CD4-positive, alpha-beta T cell treated with Interleukin-4 for 1 hour (primary cell): ENCODE results near the gene DLGAP1.
"Not testable (repeated sequence)": the region's sequence is repeated elsewhere in the genome, so short reads cannot be mapped to it uniquely, and the experiment has no call there.

Source experiments
- DNase-seq, 2 donors: peaks; one replicate each; pipeline ENCODE4 v3.0.0-alpha.2; 2020 to 2022

The DLGAP1 gene

DNA sequence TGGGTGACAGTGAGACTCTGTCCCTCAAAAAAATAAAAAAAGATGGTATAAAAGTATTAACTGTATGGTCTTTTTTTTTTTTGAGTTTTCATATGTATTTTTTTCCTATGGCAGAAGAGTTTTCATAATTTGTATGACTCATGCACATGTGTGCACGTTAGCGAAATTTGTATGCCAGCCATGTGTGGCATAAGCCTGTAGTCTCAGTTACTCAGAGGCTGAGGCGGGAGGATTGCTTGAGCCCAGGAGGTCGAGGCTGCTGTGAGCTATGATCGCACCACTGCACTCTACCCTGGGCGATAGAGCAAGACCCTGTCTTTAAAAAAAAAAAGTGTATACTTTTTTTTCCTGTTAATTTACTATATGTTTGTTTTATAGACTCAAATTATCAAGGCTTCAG, 844.3 kb downstream of the DLGAP1 start:
- DNase-seq = no peak

DNA sequence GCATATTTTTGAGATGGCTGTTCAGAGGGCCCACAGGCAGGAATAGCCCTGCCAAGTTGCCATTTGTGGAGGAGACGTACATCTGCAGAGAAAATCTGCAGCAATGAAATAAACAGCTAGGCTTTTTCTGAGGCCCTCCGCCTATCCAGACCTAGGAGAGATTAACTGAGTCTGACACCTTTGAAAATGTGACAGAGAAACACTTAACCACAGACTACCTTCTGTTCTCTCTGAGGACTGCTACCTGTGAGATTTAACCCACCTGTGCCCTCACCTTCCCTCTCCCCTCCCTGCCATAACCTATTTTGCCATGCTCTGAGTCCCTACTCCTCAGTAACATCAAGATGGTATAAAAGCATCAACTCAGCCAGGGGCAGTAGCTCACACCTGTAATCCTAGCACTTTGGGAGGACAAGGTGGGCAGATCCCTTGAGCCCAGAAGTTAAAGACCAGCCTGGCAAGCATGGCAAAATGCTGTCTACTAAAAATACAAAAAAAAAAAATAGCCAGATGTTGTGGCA, 844.9 kb downstream of the DLGAP1 start:
- DNase-seq = no peak

DNA sequence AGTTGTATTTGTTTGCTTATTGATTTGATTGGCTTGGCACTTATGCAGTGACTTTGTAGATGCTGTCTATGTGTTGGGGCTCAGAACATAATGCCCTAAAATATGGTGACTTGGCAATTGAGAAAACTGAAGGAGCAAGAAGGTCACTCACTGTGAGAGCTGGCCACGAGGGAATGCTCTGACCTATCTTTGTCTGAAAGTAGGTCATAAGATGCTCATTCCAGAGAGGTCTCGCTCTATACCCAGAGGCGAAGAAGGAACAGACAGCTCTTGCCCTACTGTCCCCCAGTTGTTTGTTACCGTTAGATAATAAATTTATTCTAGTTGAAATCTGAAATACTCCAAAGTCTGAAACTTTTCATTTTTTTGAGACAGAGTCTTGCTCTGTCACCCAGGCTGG, 846.6 kb downstream of the DLGAP1 start:
- no peak for DNase-seq

DNA sequence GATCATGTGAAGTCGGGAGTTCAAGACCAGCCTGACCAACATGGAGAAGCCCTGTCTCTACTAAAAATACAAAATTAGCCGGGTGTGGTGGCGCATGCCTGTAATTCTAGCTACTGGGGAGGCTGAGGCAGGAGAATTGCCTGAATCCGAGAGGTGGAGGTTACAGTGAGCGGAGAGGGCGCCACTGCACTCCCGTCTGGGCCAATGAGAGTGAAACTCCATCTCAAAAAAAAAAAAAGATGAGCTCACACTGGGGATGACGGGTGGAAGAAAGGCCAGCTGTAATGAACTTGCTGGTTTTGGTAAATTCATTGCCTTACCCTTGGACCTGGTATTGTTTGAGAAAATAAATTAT, 847.0 kb downstream of the DLGAP1 start:
- not testable (repeated sequence) for DNase-seq

DNA sequence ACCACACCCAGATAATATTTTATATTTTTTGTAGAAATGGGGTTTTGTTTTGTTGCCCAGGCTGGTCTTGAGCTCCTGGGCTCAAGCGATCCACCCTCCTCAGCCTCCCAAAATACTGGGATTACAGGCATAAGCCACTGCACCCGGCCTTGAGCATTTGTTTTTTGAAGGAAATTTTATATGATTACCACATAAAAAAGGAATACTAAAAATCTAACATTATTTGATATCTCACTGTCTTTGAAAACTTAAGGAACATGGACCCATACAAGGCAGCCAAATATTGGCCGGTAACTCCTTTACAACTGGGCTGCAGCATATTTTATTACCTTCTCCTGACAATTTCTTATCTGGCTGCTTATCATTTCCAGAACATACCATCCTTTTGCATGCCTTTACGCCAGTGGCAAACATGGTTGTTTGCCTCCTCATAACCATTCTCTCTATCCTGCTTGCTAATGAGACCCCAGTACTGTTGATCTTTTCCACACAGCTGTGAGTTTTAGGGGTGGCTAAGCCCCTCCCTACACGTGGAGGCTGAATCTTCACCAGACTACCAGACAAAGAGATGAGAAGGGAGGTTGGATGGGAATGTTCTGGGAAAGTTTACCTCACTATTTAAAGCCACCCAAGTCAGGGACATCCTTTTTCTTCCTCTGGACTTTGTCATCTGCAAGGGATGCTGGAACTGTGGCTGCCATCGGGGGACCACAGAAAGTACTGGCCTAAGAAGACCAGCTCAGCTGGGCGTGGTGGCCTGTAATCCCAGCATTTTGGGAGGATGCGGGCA, 847.6 kb downstream of the DLGAP1 start:
- no peak for DNase-seq

DNA sequence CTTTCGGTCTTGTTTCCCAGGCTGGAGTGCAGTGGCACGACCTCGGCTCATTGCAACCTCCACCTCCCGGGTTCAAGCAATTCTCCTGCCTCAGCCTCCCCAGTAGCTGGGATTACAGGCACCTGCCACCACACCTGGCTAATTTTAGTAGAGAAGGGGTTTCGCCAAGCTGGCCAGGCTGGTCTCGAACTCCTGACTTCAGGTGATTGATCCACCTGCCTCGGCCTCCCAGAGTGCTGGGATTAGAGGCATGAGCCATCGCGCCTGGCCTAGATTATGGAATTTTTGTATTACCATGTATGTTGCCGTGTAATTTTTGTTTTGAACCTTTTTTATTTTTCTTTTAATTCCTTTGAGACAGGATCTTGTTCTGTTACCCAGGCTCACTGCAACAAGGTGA, 848.2 kb downstream of the DLGAP1 start:
- DNase-seq = not testable (repeated sequence)

DNA sequence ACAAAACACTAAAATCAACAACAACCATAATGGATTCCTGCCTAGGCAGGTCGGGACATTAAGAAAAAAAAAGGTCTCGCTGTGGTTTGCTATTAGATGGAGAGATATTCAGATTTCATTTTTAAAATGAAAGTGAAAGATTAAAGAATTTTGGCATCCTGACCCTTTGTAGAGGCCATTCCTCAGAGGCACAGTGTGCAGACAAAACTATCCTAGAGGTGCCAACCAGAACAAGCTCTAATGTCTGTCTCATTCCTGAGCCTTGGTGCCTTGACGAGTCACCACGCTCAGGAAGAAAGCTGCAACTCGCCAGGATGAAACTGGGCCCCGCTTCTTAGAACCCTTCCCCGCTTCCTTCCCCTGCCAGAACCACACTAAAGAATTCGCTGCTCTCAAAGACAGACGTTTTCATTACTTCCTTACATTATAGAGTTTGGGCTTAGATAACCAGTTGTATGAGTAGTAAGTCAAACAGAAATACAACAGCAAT, 849.1 kb downstream of the DLGAP1 start:
- DNase-seq = peak; percentile 41 to 63

DNA sequence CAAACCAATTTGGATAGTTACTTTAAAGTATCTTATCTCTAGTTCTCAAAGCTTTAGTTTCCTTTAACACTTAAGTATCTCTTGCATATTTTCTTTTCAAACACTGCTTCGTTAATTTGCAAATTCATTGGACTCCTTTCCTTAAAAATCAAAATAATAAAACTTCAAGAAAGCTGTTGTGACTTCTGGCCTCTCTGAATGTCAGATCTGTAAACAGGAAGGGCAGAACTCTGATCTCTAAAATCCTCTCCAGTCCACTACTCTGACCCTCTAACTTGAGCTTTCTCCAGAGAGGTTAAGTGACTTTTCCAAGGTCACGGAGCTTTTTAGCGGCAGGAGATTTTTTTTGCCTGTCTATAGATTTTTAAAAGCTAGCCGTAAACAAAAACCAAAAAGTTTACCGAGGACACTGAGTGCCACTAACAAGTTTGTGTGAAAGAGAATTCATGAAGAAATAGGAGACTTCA, 849.6 kb downstream of the DLGAP1 start:
- no peak for DNase-seq

DNA sequence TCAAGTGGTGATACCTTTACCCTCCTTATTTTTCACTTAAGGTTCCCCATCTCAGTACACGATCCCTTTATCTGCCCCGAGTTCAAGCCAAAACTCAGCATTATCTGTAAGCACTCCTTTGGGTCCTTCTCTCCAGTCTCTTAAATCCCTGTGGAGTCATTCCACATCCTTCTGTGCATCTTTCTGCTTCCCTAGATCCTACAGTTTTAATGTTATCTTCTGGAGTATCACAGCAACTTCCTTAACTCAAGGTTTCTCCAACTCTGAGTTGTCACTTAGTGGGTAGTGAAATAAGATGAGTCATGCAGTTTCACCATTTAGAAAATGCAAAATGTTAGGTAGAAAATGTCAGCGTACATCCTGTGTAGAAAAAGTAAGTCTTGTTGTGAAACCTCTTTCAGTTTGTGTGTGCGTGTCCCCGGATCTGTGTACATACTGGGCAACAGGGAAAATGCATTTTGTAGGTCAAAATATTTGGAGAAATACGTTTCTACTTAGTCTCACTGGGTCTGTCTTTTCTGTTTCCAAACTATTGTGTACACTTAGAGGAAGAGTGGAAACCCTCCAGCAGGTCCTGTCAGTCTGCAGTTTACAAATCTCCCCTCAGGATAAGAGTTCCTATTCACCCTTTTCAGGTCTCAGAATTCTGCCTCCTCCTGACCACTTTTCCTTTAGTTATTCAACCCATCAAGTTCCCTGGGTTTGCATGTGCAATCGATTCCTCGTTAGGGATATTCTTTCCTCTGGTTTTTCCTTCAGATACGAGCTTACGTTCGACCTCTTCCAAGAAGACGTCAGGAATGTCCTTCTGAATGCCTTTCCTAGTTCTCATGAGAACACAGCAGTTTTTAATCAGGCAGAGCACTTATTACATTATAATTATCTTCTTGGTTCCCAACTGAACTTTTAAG, 850.4 kb downstream of the DLGAP1 start:
- DNase-seq = peak; percentile 49 to 69

DNA sequence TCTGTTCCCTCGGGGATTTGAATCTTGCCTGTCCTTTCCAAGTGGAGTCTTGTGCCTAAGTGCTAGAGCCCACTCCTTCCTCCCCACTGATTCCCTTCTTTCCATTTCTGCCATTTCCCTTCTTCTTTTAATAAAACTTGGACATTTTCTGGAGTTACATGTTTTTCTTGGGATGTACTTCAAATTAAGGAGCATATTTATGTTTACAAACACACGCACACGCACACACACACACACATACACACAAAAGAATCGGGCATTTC, 850.9 kb downstream of the DLGAP1 start:
- no peak for DNase-seq

DNA sequence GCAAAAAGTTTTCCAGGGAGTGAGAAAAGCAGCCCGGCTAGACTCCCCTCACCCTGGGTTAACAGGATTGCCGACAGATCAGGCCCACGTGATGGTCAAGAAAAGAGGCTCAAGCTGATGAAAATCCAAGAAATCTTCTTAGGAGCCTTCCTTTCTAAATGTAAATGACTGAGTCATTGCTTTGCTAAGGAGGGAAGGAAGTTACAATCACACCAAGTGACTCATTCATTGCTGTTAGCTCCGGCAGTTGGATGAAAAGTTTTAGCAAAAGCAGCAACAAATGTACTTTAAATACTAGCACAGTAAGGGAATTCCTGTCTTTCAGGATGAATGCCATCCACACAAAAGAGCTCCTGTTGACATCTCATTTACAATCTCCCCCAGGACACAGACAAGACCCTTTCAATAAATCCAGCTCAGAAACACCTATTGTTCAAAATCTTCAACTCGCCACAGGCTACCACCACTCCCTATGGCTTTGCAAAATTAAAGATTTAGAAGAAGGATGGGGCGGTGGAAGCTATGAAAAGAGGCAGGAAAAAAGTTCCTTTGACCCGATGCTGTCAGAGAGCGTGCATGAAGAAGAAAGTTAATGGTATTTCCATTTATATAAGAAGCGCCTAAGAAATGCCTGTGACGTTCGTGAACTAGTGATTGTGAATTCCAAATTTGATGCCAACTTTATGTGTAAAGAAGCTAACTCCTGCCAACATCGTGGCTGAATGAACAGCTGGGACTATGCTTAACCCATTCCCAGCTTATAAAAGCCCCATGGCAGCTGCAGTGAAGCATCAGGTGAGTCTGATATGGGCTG, 851.5 kb downstream of the DLGAP1 start:
- DNase-seq = peak; percentile 35 to 41

DNA sequence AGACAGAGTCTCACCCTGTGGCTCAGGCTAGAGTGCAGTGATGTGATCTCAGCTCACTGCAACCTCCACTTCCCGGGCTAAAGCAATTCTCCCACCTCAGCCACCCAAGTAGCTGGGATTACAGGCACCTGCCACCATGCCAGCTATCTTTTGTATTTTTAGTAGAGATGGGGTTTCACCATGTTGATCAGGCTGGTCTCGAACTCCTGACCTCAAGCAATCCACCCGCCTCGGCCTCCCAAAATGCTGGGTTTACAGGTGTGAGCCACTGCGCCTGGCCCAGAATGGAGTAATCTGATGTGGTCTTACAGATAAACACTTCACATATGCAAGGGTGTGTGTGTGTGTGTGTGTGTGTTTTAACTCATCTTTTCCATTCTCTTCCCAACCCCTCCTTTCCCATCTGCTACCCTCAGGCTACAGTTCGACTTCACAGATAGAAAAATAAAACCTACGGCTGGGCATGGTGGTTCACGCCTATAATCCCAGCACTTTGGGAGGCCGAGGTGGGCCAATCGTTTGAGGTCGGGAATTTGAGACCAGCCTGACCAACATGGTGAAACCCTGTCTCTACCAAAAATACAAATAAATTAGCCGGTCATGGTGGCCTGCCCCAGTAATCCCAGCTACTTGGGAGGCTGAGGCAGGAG, 853.9 kb downstream of the DLGAP1 start:
- DNase-seq = not testable (repeated sequence)

DNA sequence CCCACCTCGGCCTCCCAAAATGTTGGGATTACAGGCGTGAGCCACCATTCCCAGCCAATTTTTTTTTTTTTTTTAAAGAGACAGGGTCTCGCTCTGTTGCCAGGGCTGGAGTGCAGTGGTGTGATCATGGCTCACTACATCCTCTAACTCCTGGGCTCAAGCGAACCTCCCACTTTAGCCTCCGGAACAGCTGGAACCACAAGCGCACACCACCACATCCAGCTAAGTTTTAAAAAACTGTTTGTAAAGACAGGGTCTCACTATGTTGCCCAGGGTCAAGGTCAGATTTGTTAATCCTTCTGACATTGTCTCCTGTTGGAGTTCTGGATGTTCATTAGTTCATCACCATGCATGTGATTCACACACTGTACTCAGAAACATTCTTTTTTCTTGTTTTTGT, 855.2 kb downstream of the DLGAP1 start:
- no peak for DNase-seq

DNA sequence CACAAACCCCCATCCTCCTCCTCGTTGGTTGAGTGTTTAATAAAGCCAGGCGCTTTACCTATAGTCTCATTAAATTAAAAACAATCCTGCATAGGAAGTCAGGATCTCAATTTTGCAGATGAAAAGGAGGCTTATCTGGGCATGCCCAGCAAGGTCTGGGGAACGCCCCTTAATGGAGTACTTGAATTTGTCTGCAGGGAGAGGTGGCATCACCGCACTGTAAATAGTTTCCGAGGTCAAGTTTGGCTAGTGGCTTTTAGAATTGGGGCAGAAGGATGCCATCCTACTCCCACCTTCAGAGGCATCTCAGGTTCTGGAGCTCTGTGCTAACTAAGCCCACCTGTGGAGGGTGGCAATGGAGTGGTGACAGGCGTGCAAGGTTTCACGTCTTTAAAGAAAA, 855.9 kb downstream of the DLGAP1 start:
- no peak for DNase-seq

DNA sequence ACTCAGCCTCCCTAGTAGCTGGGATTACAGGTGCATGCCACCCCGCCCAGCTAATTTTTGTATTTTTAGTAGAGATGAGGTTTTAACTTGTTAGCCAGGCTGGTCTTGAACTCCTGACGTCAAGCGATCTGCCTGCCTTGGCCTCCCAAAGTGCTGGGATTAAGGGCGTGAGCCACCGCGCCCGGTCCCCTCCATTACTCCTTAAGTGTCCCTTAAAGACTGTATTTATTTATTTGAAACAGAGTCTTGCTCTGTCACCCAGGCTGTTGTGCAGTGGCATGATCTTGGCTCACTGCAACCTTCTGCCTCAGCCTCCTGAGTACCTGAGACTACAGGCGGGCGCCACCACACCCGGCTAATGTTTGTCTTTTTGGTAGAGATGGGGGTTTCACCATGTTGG, 856.5 kb downstream of the DLGAP1 start:
- no peak for DNase-seq

DNA sequence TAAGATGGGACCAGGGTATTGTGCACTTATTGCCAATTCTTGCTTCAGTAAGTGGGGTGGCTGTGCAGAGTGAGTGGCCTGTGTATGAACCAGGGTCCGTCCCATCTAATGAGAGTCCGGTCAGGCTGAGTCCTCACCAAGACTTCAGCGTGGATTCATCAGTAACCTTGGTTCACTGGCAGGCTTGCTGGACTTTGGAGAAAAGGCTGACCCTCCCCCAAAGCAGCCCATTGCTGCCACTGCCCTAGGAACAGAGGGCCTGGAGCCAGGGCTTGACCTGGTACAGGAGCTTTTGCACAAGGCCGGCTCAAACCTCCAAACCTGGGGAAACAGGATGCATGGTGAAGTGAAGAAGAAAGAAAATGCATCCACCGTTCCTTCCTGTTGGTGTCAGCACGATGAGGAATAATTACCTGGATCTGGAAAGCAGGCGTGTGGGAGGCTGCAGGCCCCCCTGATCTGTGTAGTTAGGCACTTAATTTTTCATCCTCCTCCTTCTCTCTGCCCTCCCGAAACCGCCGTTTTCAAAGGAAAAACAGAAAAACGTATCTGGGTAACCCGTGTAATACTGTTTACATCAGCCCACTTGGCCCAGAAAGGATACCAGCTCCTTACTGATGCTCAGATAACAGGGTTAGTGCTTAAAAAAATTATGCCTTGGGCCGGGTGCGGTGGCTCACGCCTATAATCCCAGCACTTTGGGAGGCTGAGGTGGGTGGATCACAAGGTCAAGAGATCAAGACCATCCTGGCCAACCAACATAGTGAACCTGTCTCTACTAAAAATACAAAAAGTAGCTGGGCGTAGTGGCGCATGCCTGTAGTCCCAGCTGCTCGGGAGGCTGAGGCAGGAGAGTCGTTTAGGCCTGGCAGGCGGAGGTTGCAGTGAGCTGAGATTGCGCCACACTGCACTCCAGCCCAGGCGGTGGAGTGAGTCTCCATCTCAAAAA, 857.4 kb downstream of the DLGAP1 start:
- no peak for DNase-seq

DNA sequence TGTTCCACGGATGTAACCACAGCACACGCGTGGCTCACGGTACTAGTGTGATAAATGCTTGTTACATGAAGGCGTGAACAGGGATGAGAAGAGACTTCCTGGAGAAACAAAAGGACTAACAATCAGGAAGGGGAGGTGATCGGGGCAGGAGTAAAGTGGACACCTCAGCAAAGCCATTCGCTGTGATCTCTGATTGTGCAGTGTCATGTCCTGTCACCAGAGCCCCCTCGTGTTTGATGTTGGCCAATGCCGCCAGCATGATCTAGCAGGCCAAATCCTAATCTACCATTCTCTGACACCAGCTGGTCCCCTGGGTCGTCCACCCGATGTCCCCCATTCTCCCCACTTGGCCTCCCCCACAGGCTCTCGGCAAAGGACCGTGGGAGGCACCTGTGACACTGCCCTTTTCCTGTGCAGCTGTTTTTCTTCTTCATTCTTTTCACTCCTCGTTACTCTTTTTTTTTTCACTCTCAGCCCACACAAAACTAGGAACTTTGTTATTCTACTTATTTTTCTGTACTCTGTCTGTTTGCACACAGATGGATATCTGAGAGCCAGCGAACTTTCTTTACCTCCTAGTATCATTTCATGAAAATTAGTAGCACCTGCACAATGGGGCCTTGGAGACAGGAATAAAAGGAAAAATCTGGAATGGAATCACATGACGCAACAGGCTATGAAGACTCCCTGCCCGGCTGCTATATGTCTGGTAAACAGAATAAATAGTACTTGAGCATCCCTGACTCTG, 858.3 kb downstream of the DLGAP1 start:
- peak; percentile 63 to 72 for DNase-seq

DNA sequence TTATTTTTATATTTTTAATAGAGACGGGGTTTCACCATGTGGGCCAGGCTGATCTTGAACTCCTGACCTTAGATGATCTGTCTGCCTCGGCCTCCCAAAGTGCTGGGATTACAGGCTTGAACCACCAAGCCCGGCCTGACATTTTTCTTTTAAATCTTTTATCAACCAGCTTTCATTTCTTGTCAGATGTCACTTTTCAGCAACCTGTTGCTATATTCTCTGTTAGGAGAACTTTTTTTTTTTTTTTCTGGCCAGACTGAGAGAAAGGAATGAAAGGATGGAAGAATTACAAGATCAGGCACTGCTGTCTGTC, 858.8 kb downstream of the DLGAP1 start:
- DNase-seq = peak in 1 of 2 donors; percentile 17

DNA sequence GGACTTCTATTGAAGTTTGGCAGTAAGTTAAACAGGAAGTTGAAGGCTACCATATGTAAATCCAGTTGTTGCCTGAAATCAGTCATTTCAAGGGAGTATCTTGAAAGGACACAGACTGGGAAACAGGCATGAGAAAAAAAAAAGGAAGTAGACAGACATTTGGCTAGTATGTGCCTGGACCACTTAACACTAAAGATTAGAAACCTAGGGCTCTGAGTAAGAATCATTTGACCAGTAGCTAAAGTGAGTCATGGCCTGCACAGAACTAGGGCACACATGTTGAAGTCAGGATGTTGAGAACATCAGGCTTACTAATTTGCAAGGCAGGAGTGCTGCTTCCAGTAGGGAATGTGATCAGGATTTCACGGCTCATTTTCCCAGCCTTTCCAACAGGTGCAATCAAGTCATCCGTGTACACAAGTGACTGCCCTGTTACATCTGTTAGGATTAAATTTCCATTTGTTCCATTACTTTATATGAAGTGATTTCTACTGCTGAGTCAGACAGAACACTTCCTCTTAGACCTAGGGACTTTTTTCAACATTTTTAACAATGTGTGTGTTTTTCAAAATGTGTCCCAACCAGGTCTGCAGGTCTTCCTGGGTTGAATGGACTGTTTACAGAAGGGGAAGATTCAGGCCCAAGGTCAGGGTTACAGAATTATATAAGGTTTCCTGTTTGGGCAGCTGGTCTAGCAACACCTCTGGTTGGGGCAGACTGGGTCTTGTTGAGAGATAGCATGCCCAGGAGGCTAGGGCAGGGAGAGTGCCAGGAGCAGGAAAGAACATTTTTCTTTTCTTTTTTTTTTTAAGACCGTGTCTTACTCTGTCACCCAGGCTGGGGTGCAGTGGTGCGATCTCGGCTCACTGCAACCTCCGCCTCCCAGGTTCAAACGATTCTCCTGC, 859.5 kb downstream of the DLGAP1 start:
- peak; percentile 56 to 59 for DNase-seq
